ENCODE measurements around the gene VIPR2.

- TF ChIP-seq CTCF (IDR thresholded peaks at IDR 0.05) (no peak), POLR2A (IDR thresholded peaks at IDR 0.05) (no peak)
These were observed 143.7 kb downstream of the VIPR2 start for GRCh38 chr7:159000859-159001435.
